Smooth muscle cell (in vitro differentiated cells): ENCODE data around the gene PAAF1. TPM values are rescaled to one million over a fixed set of nuclear protein-coding genes. Genes with fewer than 3 reads are reported as not detected.
"Not testable (repeated sequence)": the region's sequence is repeated elsewhere in the genome, so short reads cannot be mapped to it uniquely, and the experiment has no call there.

Experiments
- DNase-seq: peaks from one replicate; lab custom pipeline; 2025; ENCODE audit not compliant: unreplicated experiment; lab: John Stamatoyannopoulos, UW
- H2AFZ ChIP-seq: fragments of 200-600 bp; sonication (generic); 2 replicates; pipeline ENCODE4 v1.6.0; 2016; ENCODE audit warnings: antibody characterized with exemption, low read depth, mild to moderate bottlenecking
- H3F3A ChIP-seq: fragments of 200-600 bp; sonication (generic); 2 replicates; pipeline ENCODE4 v1.6.0; 2017; ENCODE audit warnings: antibody characterized with exemption, low read depth
- H3K27ac ChIP-seq: fragments of 200-600 bp; sonication (generic); 2 replicates; pipeline ENCODE4 v1.5.1; 2016; ENCODE audit warnings: low read depth, mild to moderate bottlenecking
- H3K27me3 ChIP-seq: fragments of 200-600 bp; sonication (generic); 2 replicates; pipeline ENCODE4 v1.6.1; 2016; ENCODE audit warnings: low read depth, mild to moderate bottlenecking
- H3K36me3 ChIP-seq: fragments of 200-600 bp; sonication (generic); 2 replicates; pipeline ENCODE4 v1.5.1; 2016; ENCODE audit warnings: low read depth
- H3K4me1 ChIP-seq: fragments of 200-600 bp; sonication (generic); 2 replicates; pipeline ENCODE4 v1.5.1; 2016; ENCODE audit warnings: low read depth
- H3K4me2 ChIP-seq: fragments of 200-600 bp; sonication (generic); 2 replicates; pipeline ENCODE4 v1.6.0; 2016; ENCODE audit warnings: mild to moderate bottlenecking
- H3K4me3 ChIP-seq: fragments of 200-600 bp; sonication (generic); 2 replicates; pipeline ENCODE4 v1.5.1; 2016; ENCODE audit warnings: mild to moderate bottlenecking
- H3K79me2 ChIP-seq: fragments of 200-600 bp; sonication (generic); 2 replicates; pipeline ENCODE4 v1.6.0; 2016; ENCODE audit warnings: low read depth, mild to moderate bottlenecking
- H3K9ac ChIP-seq: fragments of 200-600 bp; sonication (generic); 2 replicates; pipeline ENCODE4 v1.6.0; 2016; ENCODE audit warnings: low read depth
- H3K9me3 ChIP-seq: fragments of 200-600 bp; sonication (generic); replicated peaks from 2 replicates; pipeline ENCODE4 v1.5.1; 2016; ENCODE audit warnings: low read depth
- H4K20me1 ChIP-seq: fragments of 200-600 bp; sonication (generic); 2 replicates; pipeline ENCODE4 v1.6.0; 2016; ENCODE audit warnings: low read depth
- CTCF ChIP-seq: fragments of 200-600 bp; sonication (generic); IDR thresholded peaks from 2 replicates; pipeline ENCODE4 v1.5.1; 2017; ENCODE audit warnings: borderline replicate concordance, mild to moderate bottlenecking, antibody characterized with exemption; ENCODE audit not compliant: insufficient read depth, poor library complexity, severe bottlenecking
- WGBS: methylation state at CpG from one replicate; pipeline ENCODE4 v1.1.7; 2016; ENCODE audit warnings: low lambda C conversion rate; 5-methylcytosine and 5-hydroxymethylcytosine counted together
- polyA plus RNA-seq: library from polyadenylated mRNA; unstranded; fragments of >200 nt; fragmentation: Nextera tagmentation; extraction: Ambion mirVana; gene quantifications from 2 replicates; pipeline ENCODE4 v1.2.1, GENCODE V29; 2016
- total RNA-seq: library from RNA; depleted of rRNA; stranded (reverse); fragments of >200 nt; gene quantifications from 2 replicates; pipeline ENCODE4 v1.2.3, GENCODE V29; 2014

PAAF1 gene
- total and polyA plus RNA-seq, 2 experiments from 2014 or later = 10.8 to 34.9 TPM

DNA sequence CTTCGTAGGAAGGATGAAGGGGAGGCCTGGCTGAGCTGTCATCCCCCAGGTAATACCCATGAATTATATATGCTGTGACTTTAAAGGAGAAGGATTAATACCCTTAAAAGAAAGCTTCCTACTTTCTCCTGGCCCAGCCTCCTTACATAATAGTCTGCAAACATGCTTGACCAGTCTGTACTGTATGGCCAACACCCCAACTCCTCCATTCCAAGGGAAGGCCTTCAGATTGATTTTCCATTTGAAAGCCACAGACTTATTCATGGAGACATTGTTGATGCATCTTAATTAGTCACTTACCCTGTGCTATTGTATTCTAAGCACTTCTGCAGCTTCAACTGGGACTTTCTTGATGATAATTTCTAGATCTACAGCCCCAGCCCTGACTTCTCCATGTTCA lies 2.0 kb downstream of the PAAF1 start:
- Histone ChIP-seq H3K4me2 (no peak overlapping the region), H4K20me1 (no peaks in the 10 kb centered on the region), H3K9me3 (no peaks in the 10 kb centered on the region), H3K4me3 (no peak overlapping the region), H2AFZ (no peak overlapping the region), H3K9ac (no peak overlapping the region), H3K4me1 (peaks cover 14% of the 10 kb centered on the region), H3K27ac (no peak overlapping the region), H3K27me3 (no peaks in the 10 kb centered on the region), H3K36me3 (no peaks in the 10 kb centered on the region), H3F3A (no peaks in the 10 kb centered on the region), H3K79me2 (peaks cover 23% of the 10 kb centered on the region)
- WGBS = 77% methylated on average over 1 of the region's 1 CpG
- DNase-seq = no peak
- no peak for TF ChIP-seq CTCF

DNA sequence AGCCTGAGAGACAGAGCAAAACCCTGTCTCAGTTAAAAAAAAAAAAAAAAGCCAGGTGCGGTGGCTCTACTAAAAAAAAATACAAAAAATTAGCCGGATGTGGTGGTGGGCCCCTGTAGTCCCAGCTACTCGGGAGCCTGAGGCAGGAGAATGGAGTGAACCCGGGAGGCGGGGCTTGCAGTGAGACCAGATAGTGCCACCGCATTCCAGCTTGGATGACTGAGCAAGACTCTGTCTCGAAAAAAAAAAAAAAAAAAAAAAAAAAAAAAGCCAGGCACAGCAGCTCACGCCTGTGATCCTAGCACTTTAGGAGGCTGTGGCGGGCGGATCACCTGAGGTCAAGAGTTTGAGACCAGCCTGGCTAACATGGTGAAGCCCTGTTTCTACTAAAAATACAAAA lies 3.6 kb downstream of the PAAF1 start:
- not testable (repeated sequence) for H3K36me3 ChIP-seq, H3K9ac ChIP-seq, H3K27me3 ChIP-seq, H3K27ac ChIP-seq, H3F3A ChIP-seq, H3K9me3 ChIP-seq, H3K4me2 ChIP-seq, DNase-seq, H3K4me3 ChIP-seq, H2AFZ ChIP-seq, H4K20me1 ChIP-seq
- 68% methylated on average over 10 of the region's 10 CpGs for WGBS
- Histone ChIP-seq H3K79me2 (peaks cover 10% of the 10 kb centered on the region), H3K4me1 (peaks cover 12% of the 10 kb centered on the region)

- no peak overlapping the region for H3K4me2 ChIP-seq
- no peak for DNase-seq
- no peaks in the 10 kb centered on the region for H3F3A ChIP-seq
- no peak overlapping the region for H3K4me3 ChIP-seq
- H3K27me3 ChIP-seq = no peaks in the 10 kb centered on the region
- H3K9me3 ChIP-seq = no peaks in the 10 kb centered on the region
- H3K9ac ChIP-seq = no peak overlapping the region
- H3K36me3 ChIP-seq = no peaks in the 10 kb centered on the region
- WGBS = 98% methylated on average over 2 of the region's 2 CpGs
- TF ChIP-seq CTCF = no peak
- no peak overlapping the region for H2AFZ ChIP-seq
- H4K20me1 ChIP-seq = no peaks in the 10 kb centered on the region
- no peak overlapping the region for H3K27ac ChIP-seq
- no peaks in the 10 kb centered on the region for H3K4me1 ChIP-seq
- no peaks in the 10 kb centered on the region for H3K79me2 ChIP-seq
Observed at GRCh38 chr11:73883856-73884255, 7.1 kb downstream of the PAAF1 start.

DNA sequence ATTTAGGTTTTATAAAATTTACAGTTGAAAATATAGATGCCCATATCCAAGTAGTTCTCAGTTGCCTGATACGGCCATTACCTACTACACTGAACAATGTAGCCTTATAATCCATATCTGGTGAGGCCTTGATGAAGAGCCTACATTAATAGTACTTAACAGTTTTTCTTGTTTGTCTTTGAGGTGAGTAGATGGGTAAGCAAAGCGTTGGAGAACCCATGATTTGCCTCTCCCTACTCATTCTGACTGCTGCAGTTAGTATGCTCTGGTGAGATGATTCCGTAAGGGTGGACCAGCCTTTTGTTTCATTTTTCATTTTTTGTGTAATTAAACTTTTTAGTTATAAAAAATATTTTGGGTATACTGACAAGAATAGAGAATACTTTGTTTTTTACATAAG lies 11.4 kb downstream of the PAAF1 start:
- Histone ChIP-seq H3K4me3 (no peak overlapping the region), H3K36me3 (no peaks in the 10 kb centered on the region), H3K4me1 (no peaks in the 10 kb centered on the region), H3K4me2 (no peak overlapping the region), H3F3A (no peaks in the 10 kb centered on the region), H3K27me3 (no peaks in the 10 kb centered on the region), H2AFZ (no peak overlapping the region), H4K20me1 (no peaks in the 10 kb centered on the region), H3K27ac (no peak overlapping the region), H3K9me3 (no peaks in the 10 kb centered on the region), H3K79me2 (no peaks in the 10 kb centered on the region), H3K9ac (no peak overlapping the region)
- no peak for TF ChIP-seq CTCF
- 92% methylated on average over 3 of the region's 3 CpGs for WGBS
- no peak for DNase-seq
